ENCODE results near the gene PSD4.

Gene PSD4

DNA sequence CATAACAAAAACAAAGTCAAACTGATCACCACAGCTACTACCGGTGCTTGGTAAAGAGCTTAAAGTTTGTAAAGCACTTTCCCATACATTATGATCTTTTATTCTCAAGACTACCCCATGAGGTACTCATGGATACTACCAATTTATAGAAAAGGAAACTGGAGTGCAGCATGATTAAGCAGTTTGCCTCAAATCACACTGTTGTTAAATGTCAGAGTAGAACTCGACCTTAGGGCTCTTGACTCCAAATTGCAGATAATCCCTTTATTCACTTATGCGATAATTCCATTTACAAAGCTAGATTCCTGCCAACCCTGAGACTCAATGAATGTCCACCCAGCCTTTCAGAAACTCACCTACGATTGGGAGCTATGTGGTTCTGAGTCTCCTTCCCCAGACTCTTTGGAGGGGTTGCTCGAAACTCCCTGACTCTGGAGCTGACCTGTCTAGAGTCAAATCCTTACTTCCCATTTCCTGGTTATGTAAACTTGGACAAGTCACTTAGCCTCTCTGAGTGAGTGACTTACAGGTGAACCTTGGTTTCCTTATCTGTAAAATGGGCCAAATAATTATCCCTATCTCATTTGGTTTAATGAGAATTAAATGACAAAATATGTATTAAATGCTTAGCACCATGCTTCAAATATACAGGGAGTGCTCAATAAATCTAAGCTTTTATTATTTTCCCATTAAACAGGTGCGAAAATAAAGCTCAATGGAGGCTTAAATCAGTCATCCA lies 47.4 kb downstream of the PSD4 start:
- TF ChIP-seq, protein P1, sequence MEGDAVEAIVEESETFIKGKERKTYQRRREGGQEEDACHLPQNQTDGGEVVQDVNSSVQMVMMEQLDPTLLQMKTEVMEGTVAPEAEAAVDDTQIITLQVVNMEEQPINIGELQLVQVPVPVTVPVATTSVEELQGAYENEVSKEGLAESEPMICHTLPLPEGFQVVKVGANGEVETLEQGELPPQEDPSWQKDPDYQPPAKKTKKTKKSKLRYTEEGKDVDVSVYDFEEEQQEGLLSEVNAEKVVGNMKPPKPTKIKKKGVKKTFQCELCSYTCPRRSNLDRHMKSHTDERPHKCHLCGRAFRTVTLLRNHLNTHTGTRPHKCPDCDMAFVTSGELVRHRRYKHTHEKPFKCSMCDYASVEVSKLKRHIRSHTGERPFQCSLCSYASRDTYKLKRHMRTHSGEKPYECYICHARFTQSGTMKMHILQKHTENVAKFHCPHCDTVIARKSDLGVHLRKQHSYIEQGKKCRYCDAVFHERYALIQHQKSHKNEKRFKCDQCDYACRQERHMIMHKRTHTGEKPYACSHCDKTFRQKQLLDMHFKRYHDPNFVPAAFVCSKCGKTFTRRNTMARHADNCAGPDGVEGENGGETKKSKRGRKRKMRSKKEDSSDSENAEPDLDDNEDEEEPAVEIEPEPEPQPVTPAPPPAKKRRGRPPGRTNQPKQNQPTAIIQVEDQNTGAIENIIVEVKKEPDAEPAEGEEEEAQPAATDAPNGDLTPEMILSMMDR (IDR thresholded peaks at IDR 0.05; ENCODE audit: low read depth, low read length), result no peak
- no peak overlapping the region for H3K4me3 ChIP-seq (ENCODE audit: low read depth, low read length)

DNA sequence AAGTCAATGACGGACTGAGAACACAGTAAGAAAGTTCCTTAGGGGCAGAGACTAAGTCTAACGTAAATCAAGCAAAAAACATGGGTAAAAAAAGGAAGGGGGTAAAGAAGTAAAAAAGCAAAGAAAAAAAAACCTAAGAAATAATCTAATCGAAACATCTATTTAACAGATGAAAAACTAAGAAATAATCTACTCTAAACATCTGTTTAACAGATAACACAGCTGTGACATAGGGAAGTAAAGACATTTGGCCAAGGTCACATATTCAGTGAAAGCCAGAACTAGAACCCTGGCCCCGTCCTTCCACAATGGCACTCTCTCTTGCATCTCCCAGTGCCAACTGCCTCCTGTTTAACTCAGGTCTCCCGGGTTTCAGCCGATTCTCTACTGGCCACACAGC lies 48.1 kb downstream of the PSD4 start:
- no peak overlapping the region for H3K4me3 ChIP-seq (ENCODE audit: low read depth, low read length)
- TF ChIP-seq, protein P1 (IDR thresholded peaks at IDR 0.05; ENCODE audit: low read depth, low read length), result no peak

DNA sequence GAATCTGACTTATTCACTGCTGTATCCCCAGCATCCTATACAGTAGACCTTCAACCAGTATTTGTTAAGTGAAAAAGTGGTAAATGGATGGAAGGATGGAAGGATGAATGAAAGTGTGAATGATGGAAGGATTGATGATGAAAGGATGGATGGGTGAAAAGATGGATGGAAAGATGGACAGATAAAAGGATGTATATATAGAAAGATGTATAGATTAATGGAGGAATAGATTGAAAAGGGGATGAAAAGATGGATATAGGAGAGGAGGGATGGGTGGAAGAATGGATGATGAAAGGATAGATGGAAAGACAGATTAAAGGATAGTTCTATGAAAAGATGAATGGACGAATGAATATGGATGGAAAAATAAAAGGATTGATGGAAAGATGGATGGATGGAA lies 50.0 kb downstream of the PSD4 start:
- no peak overlapping the region for H3K4me3 ChIP-seq (ENCODE audit: low read depth, low read length)

DNA sequence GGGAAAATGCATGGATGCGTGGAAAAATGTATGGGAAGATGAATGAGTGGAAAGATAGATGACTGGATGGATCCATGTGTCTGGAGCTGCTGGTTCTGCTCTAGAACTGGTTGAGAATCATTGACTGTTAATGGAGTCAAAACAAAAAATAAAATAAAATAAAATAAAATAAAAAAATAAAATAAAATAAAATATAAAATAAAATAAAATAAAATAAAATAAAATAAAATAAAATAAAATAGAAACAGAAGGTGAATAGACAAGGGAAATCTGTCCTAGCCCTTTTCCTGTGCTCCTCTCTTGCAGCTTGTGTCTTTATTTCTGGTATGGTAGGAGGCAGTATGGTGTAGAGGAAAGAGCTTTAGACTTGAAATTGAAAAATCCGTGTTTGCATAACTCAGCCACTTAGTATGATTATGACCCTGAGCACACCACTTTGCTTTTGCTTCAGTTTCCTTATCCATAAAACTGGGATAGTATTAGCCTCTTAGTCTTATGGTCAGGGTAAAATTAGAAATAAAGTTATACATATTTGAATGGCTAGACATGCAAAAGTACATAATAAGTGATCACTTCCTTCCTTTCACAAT lies 51.0 kb downstream of the PSD4 start:
- H3K4me3 ChIP-seq (ENCODE audit: low read depth, low read length), result no peak overlapping the region
- TF ChIP-seq, protein P1 (IDR thresholded peaks at IDR 0.05; ENCODE audit: low read depth, low read length), result no peak

More for the DNA sequence above, 50.0 kb downstream of the PSD4 start:
- TF ChIP-seq, protein P1 (IDR thresholded peaks at IDR 0.05; ENCODE audit: low read depth, low read length), result no peak

DNA sequence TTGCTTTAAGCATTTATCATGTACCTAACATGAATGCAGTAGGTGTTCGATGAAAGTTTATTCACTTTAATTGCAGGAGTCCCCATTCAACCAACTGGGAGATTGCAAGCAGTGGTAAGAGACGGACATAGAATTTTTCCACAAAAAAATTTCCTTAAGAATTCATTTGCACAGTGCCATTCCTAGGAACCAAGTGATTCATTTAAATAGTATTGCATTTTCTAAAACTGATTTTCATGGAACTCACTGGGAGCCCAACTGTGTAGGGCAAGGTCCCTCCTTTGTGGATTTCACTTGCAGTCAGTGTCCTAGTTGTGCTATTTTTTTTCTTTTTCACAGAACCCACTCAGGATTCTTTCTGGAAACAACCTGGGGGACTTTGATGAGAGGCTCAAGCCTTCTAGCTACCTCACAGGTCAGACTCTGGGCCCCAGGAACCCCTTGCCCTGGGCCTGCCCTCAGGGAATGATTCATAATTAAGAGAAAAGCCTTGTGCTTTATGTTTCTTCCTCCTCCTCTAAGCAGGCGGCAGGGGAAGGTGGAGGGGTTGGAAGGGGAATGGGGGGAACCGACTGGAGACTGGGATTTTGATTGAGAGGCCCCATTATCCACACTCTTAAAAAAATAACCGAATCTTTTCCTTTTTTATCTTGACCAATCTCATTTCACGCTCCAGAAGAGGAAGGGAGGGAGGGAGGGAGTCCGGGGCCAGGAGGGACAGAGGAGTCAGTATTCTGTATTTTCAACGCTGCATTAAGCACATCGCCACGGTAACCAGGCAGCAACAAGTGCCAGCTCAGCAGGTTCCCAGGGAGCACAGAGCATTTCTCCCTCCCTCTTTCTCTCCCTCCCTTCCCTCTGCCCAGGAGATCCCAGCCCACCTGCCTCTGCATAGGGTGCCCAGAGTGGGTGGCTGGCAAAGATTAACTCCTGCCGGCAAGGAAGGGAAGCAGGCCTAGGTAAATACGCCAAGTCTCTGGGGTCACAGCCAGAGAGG lies 51.8 kb downstream of the PSD4 start:
- TF ChIP-seq, protein P1 (IDR thresholded peaks at IDR 0.05; ENCODE audit: low read depth, low read length), result no peak
- no peak overlapping the region for H3K4me3 ChIP-seq (ENCODE audit: low read depth, low read length)

DNA sequence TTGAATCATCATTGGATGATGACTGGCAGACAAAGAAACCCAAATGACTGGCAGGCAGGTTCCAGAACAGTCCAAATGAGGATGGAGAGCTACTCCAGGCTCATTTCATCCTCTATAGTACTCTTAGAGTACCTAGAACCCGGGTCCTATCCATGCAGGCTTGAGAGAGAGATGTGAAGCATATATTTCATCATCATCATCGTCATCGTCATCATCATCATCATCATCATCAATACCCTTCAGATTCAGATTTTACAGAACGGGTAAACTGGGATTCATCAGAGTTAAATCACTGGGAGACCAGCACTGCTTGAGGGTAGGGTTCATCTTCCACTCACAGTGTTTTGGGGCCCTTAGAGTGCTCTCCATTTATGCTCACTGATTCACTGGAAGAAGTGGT lies 52.7 kb downstream of the PSD4 start:
- TF ChIP-seq, protein P1 (IDR thresholded peaks at IDR 0.05; ENCODE audit: low read depth, low read length), result no peak
- H3K4me3 ChIP-seq (ENCODE audit: low read depth, low read length), result no peak overlapping the region
